Measurements from ENCODE around the gene MPHOSPH6.
"Not testable (repeated sequence)": the region's sequence is repeated elsewhere in the genome, so short reads cannot be mapped to it uniquely, and the experiment has no call there.

MPHOSPH6 gene

GRCh38 chr16:82169861-82170845, at the start of gene MPHOSPH6:
Gene MPHOSPH6, minus strand, starts transcription at chr16:82170224. Its CDS starts 49 bp downstream, at chr16:82170175.
- peak; percentile 97 for DNase-seq

- DNase-seq: no peak
These were observed 49.3 kb upstream of the MPHOSPH6 start for GRCh38 chr16:82219298-82219697.

GRCh38 chr16:82209314-82209713, 39.3 kb upstream of the MPHOSPH6 start:
- not testable (repeated sequence) for DNase-seq

- peak; percentile 49 for DNase-seq
These were observed 33.2 kb upstream of the MPHOSPH6 start for GRCh38 chr16:82203198-82203597.

GRCh38 chr16:82201926-82202325, 31.9 kb upstream of the MPHOSPH6 start:
- no peak for DNase-seq

- DNase-seq: no peak
These were observed 31.3 kb upstream of the MPHOSPH6 start for GRCh38 chr16:82201351-82201750.

- no peak for DNase-seq
These were observed 29.2 kb upstream of the MPHOSPH6 start for GRCh38 chr16:82199209-82199608.

GRCh38 chr16:82197540-82198240, 27.7 kb upstream of the MPHOSPH6 start:
- DNase-seq: no peak

GRCh38 chr16:82195917-82196494, 26.0 kb upstream of the MPHOSPH6 start:
- peak; percentile 89 for DNase-seq

- DNase-seq: no peak
These were observed 24.1 kb upstream of the MPHOSPH6 start for GRCh38 chr16:82194086-82194485.

- DNase-seq: peak; percentile 92
These were observed 22.6 kb upstream of the MPHOSPH6 start for GRCh38 chr16:82192665-82193064.

- peak; percentile 63 for DNase-seq
These were observed 20.4 kb upstream of the MPHOSPH6 start for GRCh38 chr16:82190386-82190785.

GRCh38 chr16:82187829-82188228, 17.8 kb upstream of the MPHOSPH6 start:
- DNase-seq: peak; percentile 16

GRCh38 chr16:82185012-82185411, 15.0 kb upstream of the MPHOSPH6 start:
- peak; percentile 38 for DNase-seq

- DNase-seq: peak; percentile 25
These were observed 14.2 kb upstream of the MPHOSPH6 start for GRCh38 chr16:82184213-82184612.

GRCh38 chr16:82183004-82183397, 13.0 kb upstream of the MPHOSPH6 start:
- peak; percentile 80 for DNase-seq

- DNase-seq: peak; percentile 31
These were observed 12.4 kb upstream of the MPHOSPH6 start for GRCh38 chr16:82182266-82183003.

GRCh38 chr16:82181461-82182185, 11.6 kb upstream of the MPHOSPH6 start:
- DNase-seq: no peak

- DNase-seq: no peak
These were observed 8.3 kb upstream of the MPHOSPH6 start for GRCh38 chr16:82178352-82178751.

- DNase-seq: no peak
These were observed 7.5 kb upstream of the MPHOSPH6 start for GRCh38 chr16:82177555-82177954.

- DNase-seq: no peak
These were observed 6.2 kb upstream of the MPHOSPH6 start for GRCh38 chr16:82176204-82176603.

- DNase-seq: no peak
These were observed 5.6 kb upstream of the MPHOSPH6 start for GRCh38 chr16:82175627-82176026.
